ENCODE data around the gene NUP210L. TPM values are rescaled to one million over a fixed set of nuclear protein-coding genes. Genes with fewer than 3 reads are reported as not detected.

The NUP210L gene
- total and polyA plus RNA-seq, 2 of the 13 experiments (the other 11 are each of a cell fraction or from before 2014, with no cell fraction given), result not detected

DNA sequence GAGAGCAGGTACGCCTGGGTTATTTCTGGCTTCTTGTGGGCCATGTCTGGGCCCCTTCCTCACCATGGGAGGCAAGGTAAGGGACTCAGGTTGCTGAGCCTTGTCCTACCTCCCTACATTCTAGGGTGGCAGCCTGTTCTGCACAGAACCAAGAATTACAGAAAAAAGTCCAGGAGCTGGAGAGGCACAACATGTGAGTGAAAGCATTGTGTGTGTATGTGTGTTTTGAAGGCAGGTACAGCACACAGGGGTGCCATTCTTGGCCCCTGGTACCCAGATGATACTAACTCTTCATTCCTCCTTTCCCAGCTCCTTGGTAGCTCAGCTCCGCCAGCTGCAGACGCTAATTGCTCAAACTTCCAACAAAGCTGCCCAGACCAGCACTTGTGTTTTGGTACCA is 181.8 kb downstream of the NUP210L start:
- Histone ChIP-seq H3K9me3 (ENCODE audit: low read length) (no peaks in the 10 kb centered on the region), H3K4me3 (replicated peaks in 1 of 3; ENCODE audit: insufficient read depth in 1 of 3, low read depth in 2 of 3, low read length in 3 of 3) (no peak overlapping the region), H3K79me2 (ENCODE audit: insufficient read depth, low read length) (peaks cover 16% of the 10 kb centered on the region), H3K36me3 (replicated peaks in 1 of 2; ENCODE audit: control insufficient read depth in 1 of 2, insufficient read depth in 2 of 2, low read length in 2 of 2) (peaks cover 1 to 19% of the 10 kb centered on the region in 2 experiments; a peak in 4 of 5 replicates), H3K4me1 (ENCODE audit: insufficient read depth, low read length) (peaks cover 27% of the 10 kb centered on the region), H2AFZ (ENCODE audit: low read length) (no peak overlapping the region), H3K27ac (ENCODE audit: extremely low read length, insufficient read depth, low read length) (no peak overlapping the region), H3K9ac (ENCODE audit: insufficient read depth, low read depth, low read length) (no peak overlapping the region), H3K27me3 (ENCODE audit: control insufficient read depth in 1 of 2, insufficient read depth in 2 of 2, low read length in 2 of 2) (no peaks in the 10 kb centered on the region), H3K4me2 (ENCODE audit: low read depth, low read length) (no peak overlapping the region), H4K20me1 (ENCODE audit: insufficient read depth, low read length) (no peaks in the 10 kb centered on the region)
- BruUV-seq (replicated peaks), result no TSS peak
- TF ChIP-seq POLR2A (IDR thresholded peaks at IDR 0.05; ENCODE audit: insufficient read depth in 1 of 2, low read depth in 2 of 2, low read length in 2 of 2) (peak in 1 of 2 experiments; percentile 37; a peak in 2 of 4 replicates), ZNF790 (CRISPR knock-in tag; IDR thresholded peaks at IDR 0.05; ENCODE audit: borderline replicate concordance) (no peak), KAT2B (IDR thresholded peaks at IDR 0.05; ENCODE audit: borderline replicate concordance, low read depth, low read length) (no peak)
- DNase-seq (ENCODE audit: low spot score) (no peak), ATAC-seq (no peak), FAIRE-seq (no peak)
- CTCF ChIA-PET (ENCODE audit: low intra/inter-chr PET ratio, low total read pairs), result no interaction called here
- POLR2A ChIA-PET, result no interaction called here
- 96% methylated on average over 3 of the region's 3 CpGs for WGBS (ENCODE audit: low lambda C conversion rate)
- intact Hi-C loops (cut with micrococcal nuclease; ENCODE audit: unreplicated experiment) (no loop called here), in situ Hi-C loops (cut with HindIII; ENCODE audit: extremely low pct_ligation_motif_present, low pct_unique_long_range_greater_than_20kb) (no loop called here)

DNA sequence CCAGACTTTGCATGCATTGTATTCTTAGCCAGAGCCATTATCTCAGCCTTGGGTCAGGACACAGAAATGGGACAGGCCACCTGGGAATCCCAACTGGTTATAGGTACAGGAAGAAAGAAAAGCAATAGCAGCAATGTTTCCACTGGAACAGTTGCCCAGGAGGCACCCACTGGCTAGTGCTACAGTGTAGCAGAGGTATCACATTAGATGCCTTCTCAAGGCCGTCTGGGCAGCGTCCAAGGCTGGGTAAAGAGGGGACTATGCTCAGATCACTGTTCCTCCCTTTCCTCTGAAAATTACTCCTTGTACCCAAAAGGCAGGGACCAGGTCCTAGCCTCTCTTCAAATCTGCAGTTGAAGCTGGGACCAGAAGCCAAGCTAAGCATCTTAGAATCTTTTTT is 184.5 kb downstream of the NUP210L start:
- POLR2A ChIA-PET, result interaction anchor here (10.0 kb wide), 1 partner anchor 7 kb away, joined by 209 read pairs; the partner anchor contains the start of gene JTB
- Histone ChIP-seq H2AFZ (ENCODE audit: low read length) (no peak overlapping the region), H3K27me3 (ENCODE audit: control insufficient read depth in 1 of 2, insufficient read depth in 2 of 2, low read length in 2 of 2) (no peaks in the 10 kb centered on the region), H3K36me3 (replicated peaks in 1 of 2; ENCODE audit: control insufficient read depth in 1 of 2, insufficient read depth in 2 of 2, low read length in 2 of 2) (peaks cover 1 to 13% of the 10 kb centered on the region in 2 experiments; a peak in 4 of 5 replicates), H3K9ac (ENCODE audit: insufficient read depth, low read depth, low read length) (no peak overlapping the region), H3K4me2 (ENCODE audit: low read depth, low read length) (no peak overlapping the region), H3K4me3 (replicated peaks in 1 of 3; ENCODE audit: insufficient read depth in 1 of 3, low read depth in 2 of 3, low read length in 3 of 3) (no peak overlapping the region), H3K9me3 (ENCODE audit: low read length) (no peaks in the 10 kb centered on the region), H3K4me1 (ENCODE audit: insufficient read depth, low read length) (peaks cover 24% of the 10 kb centered on the region), H4K20me1 (ENCODE audit: insufficient read depth, low read length) (no peaks in the 10 kb centered on the region), H3K27ac (ENCODE audit: extremely low read length, insufficient read depth, low read length) (no peak overlapping the region), H3K79me2 (ENCODE audit: insufficient read depth, low read length) (no peaks in the 10 kb centered on the region)
- no CpG with 5 or more reads among the region's 2 CpGs for WGBS (ENCODE audit: low lambda C conversion rate)
- ATAC-seq (no peak), DNase-seq (ENCODE audit: low spot score) (no peak), FAIRE-seq (no peak)
- intact Hi-C loops (cut with micrococcal nuclease; ENCODE audit: unreplicated experiment), result no loop called here
- CTCF ChIA-PET (ENCODE audit: low intra/inter-chr PET ratio, low total read pairs), result no interaction called here
- in situ Hi-C loops (cut with HindIII; ENCODE audit: extremely low pct_ligation_motif_present, low pct_unique_long_range_greater_than_20kb), result no loop called here
- no TSS peak for BruUV-seq (replicated peaks)
- TF ChIP-seq, protein P1, sequence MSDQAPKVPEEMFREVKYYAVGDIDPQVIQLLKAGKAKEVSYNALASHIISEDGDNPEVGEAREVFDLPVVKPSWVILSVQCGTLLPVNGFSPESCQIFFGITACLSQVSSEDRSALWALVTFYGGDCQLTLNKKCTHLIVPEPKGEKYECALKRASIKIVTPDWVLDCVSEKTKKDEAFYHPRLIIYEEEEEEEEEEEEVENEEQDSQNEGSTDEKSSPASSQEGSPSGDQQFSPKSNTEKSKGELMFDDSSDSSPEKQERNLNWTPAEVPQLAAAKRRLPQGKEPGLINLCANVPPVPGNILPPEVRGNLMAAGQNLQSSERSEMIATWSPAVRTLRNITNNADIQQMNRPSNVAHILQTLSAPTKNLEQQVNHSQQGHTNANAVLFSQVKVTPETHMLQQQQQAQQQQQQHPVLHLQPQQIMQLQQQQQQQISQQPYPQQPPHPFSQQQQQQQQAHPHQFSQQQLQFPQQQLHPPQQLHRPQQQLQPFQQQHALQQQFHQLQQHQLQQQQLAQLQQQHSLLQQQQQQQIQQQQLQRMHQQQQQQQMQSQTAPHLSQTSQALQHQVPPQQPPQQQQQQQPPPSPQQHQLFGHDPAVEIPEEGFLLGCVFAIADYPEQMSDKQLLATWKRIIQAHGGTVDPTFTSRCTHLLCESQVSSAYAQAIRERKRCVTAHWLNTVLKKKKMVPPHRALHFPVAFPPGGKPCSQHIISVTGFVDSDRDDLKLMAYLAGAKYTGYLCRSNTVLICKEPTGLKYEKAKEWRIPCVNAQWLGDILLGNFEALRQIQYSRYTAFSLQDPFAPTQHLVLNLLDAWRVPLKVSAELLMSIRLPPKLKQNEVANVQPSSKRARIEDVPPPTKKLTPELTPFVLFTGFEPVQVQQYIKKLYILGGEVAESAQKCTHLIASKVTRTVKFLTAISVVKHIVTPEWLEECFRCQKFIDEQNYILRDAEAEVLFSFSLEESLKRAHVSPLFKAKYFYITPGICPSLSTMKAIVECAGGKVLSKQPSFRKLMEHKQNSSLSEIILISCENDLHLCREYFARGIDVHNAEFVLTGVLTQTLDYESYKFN (CRISPR knock-in tag; conservative IDR thresholded peaks at IDR 0.05), result no peak
- no peak for TF ChIP-seq RCOR2 (CRISPR knock-in tag; IDR thresholded peaks at IDR 0.05)
- TF ChIP-seq ZNF773 (CRISPR knock-in tag; IDR thresholded peaks at IDR 0.05; ENCODE audit: borderline replicate concordance), result no peak
- TF ChIP-seq MYNN (CRISPR knock-in tag; IDR thresholded peaks at IDR 0.05; ENCODE audit: low read depth), result no peak
- TF ChIP-seq THAP11 (CRISPR knock-in tag; IDR thresholded peaks at IDR 0.05), result no peak
- no peak for TF ChIP-seq FOXJ3 (CRISPR knock-in tag; IDR thresholded peaks at IDR 0.05; ENCODE audit: borderline replicate concordance)
- TF ChIP-seq MED1 (CRISPR knock-in tag; IDR thresholded peaks at IDR 0.05), result no peak

All from HepG2 (cell line).